HG03175 (cell line): ENCODE measurements around the gene BICC1.

ENCODE experiments used
- ATAC-seq: cut with Tn5 transposase; IDR thresholded peaks from one replicate; pipeline ENCODE4 v1.9.1; 2021; ENCODE audit warnings: mild to moderate bottlenecking, moderate library complexity; ENCODE audit not compliant: unreplicated experiment

The BICC1 gene

GRCh38 chr10:58515291-58515941, 2.7 kb downstream of the BICC1 start:
- no peak for ATAC-seq

- ATAC-seq, result no peak
Measured at GRCh38 chr10:58516119-58516518, 3.4 kb downstream of the BICC1 start.

GRCh38 chr10:58516671-58517070, 4.0 kb downstream of the BICC1 start:
- ATAC-seq, result no peak

DNA sequence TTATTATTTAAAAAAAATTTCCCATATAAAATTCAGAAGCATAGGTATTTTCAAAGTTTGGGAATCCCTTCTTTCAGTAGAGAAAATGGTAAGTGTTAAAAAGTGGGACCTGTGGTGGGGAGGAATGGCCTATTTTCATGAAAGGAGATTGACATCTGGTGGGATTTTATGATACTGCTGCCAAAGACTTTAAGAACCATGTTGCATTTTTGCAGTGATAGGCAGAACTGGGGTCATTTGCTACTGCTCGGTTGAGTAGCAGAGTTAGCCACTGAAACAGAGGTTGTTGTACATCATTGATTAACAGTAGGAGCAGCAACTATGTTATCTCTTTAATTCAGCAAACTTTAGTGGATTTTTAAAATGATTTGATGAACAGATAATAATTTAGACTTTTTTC, 4.4 kb downstream of the BICC1 start:
- ATAC-seq, result no peak

DNA sequence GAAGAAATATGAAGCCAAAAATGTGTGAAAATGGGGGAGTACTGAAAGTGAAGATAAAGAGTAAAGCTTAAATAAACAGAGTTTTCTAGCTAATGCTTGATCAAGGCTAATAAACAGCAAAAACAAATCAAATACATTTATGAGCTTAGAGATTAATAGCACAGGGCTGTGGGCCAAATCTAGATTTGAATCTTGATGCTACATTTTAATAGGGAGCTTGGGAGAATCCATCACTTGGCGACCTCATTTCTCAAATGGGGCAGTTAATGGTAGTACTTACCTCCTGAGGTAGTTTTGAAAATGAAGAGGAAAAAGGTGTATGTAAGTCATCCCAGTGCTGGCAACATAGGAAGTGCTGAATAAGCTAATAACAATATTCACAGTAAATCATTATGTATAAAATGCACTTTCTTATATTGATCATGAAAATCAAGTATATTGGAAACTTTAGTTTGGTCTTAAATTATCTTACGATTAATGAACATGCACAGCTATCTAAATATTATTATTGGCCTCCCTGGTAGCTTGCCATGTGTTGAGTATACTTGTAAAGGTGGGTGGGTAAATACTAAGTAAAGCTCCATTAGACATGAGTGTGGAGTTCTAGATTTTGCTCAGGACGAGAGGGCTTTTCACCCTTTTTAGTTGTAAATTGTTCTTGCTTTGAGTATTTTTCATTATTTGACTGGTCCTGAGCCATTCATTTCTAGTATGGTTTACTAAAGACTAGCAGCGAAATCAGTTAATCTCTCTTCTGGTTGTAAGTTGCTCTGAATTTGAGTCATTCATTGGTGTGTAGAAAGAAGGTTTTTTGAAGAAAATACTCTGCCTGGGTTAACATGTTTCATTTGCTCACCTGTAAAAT, 5.1 kb downstream of the BICC1 start:
- ATAC-seq, result no peak

DNA sequence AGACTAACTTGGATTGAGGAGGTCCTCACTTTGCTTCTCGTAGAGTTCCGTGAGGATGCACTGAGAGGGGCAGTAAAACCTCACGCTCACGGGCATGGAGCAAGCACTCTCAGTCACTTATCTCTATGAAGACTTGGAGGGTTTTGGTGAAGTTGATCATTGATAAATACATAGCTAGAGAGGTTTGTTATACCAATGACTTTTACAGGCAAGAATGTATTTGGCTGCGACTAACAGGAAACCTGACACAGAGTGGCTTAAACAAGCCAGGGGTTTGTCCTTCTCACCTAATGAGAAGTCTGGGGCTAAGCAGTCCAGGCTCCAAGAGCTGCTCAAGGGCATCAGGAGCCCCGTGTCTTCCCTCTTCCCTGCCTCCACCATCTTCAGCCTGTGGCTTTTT, 6.1 kb downstream of the BICC1 start:
- ATAC-seq, result no peak

- no peak for ATAC-seq
Measured at GRCh38 chr10:58529077-58529728, 16.5 kb downstream of the BICC1 start.

GRCh38 chr10:58531084-58531695, 18.5 kb downstream of the BICC1 start:
- peak; percentile 99 for ATAC-seq

GRCh38 chr10:58535311-58535710, 22.6 kb downstream of the BICC1 start:
- no peak for ATAC-seq

DNA sequence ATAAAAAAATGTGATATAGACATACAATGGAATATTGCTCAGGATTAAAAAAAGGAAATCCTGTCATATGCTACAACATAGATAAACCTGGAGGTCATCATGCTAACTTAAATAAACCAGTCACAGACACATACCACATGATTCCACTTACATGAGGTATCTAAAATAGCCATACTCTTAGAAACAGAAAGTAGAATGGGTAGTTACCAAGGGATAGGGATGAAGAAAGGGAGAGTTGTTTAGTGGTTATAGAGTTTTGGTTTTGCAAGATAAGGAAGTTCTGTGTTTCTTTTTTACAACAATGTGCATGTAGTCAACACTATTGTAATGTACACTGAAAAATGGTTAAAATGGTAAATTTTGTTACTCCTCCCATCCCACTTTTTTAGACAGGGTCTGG, 30.5 kb downstream of the BICC1 start:
- ATAC-seq, result no peak

- no peak for ATAC-seq
Measured at GRCh38 chr10:58544135-58544534, 31.5 kb downstream of the BICC1 start.

DNA sequence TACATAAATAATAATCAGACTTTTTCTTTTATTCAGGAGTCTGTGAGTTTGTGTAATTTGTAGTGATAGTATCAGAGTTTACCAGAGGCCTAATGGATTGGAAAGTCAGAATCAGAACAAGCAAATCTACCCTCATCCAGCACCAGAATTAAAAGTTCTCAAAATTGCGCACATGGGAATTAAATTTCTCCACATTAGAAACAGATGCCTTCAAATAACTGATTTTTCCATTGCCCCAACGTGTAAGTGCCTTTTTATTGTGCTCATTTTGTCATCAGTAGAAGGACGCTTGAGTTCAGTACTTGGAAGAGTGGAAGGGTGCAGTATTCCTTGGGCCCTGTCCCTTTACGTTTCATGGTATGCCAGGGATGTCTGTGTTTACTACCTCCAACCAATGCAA, 32.8 kb downstream of the BICC1 start:
- no peak for ATAC-seq

DNA sequence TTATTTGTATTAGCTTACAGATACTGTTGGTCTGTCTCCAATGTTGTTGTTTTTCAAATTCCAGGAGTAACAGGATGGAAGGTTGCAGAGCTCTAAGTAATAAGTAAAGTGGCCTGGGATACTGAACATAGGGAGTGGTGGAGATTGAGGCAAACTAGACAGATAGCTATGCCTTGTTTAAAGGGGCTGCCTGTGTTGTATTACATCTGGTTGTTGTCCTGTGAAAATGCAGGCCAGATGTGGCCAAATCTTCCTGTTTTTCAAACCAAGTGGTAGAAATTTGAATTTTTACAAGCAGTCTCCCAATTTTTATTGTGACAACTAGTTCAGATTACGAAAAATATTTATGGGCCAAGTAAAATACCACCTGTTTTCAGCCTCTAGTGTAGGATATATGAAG, 33.5 kb downstream of the BICC1 start:
- ATAC-seq, result no peak

DNA sequence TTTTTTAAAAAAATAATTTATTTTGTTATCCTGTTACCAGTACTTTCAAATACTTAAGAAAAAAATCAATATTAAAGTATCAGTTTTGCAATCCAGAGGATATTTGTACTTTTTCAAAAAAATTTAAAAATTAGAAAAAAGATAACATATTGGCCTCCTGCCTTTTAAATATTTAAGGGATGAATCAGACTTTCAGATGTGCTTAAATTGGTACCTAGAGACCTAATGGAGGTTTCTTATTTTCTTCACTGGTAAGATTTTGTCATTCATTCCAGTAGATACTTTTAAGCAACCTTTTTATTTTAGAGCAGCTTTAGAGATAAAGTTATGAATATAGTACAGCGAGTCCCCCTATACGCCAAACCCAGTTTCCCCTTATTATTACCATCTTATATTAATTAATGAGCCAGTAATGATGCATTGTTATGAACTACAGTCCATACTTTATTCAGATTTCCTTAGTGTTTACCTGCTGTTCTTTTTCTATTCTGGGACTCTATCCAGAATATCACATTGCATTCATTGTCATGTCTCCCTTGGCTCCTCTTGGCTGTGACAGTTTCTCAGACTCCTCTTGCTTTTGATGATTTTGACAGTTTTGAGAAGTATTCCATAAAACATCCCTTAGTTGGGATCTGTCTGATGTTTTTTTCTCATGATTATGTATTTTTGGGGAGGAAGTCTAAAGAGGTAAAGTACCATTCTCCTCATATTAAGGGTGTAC, 34.2 kb downstream of the BICC1 start:
- ATAC-seq, result no peak

DNA sequence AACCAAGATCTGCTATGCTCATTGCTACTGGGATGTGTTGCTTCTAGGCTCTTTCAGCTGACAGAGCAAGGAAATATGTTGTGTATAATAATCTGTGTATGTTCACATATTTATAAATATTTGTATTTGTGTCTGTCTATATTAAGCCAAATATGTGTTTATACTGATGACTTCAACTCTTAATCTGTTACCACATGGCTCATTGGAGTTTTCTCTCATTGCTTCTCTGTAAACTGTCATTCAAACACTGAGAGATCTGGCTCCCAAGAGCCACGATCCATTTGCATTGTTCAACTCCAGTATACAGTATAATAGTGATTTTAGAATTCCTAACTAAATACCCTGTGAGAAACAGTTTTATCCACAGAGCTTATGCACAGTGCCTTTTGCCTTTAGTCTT, 35.3 kb downstream of the BICC1 start:
- ATAC-seq, result no peak

GRCh38 chr10:58554316-58554715, 41.6 kb downstream of the BICC1 start:
- ATAC-seq, result no peak

GRCh38 chr10:58555170-58555929, 42.7 kb downstream of the BICC1 start:
- ATAC-seq, result no peak

DNA sequence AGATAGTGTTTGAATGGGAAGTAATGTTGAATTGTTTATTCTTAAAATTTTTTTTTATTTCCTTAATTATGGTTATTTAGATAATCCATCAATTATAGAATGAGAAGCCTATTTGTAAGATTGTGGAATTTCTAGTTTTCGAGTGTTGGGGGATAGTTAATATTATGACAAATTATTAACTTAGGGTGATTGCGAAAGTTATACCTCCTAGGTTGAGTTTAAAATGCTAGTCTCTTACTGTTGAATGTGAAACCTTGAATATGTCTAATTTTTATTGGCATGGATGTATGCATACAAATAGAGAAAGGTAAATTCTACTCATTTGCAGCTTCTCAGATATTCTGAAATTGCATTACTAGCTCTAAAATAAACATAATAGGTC, 43.2 kb downstream of the BICC1 start:
- no peak for ATAC-seq

DNA sequence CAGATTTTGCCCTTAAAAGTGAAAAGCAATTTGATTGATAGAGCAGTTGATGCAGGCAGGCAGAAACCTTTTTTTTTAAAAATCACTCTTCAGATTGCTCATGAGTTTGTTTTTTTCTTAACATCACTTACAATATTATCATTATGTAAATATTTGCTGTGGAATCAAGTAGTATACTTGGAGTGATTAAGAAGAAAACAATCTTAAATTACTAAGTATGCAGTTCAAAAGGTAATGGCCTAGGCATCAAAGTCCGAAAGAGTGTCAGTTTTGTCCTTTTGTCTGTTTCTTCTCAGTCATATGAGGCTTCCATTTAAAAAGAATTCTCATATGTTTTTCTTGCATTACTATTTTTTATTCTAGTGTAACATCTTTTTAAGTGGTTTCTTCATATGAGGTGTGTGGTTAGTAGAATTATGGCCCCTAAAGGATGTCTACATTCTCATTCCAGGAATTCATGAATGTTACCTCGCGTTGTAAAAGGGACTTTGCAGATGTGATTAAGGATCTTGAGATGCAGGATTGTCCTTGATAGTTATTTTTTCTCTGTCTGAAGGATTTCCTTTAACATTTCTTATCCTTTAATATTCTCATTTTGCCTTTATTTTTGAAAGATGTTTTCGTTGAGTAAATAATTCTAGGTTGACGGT, 44.0 kb downstream of the BICC1 start:
- ATAC-seq, result no peak

GRCh38 chr10:58557714-58558113, 45.0 kb downstream of the BICC1 start:
- no peak for ATAC-seq
